SW 1271 (cell line): ENCODE results near the gene GNG7.

Source experiments
- DNase-seq, 2 experiments: peaks; one replicate each; lab custom pipeline; 2025; lab: John Stamatoyannopoulos, UW

The GNG7 gene

GRCh38 chr19:2702170-2703076 is at the start of gene GNG7:
TSS of gene GNG7 (minus strand) at chr19:2702694. CDS start at chr19:2520688, 182,006 bp downstream.
- DNase-seq = peak in 1 of 2 experiments; percentile 32

- DNase-seq = no peak
These were observed 48.9 kb upstream of the GNG7 start for GRCh38 chr19:2751438-2751830.

GRCh38 chr19:2750808-2751437 is 48.4 kb upstream of the GNG7 start:
- no peak for DNase-seq

GRCh38 chr19:2747349-2747748 is 44.9 kb upstream of the GNG7 start:
- no peak for DNase-seq

GRCh38 chr19:2744113-2744512 is 41.6 kb upstream of the GNG7 start:
- DNase-seq = no peak

GRCh38 chr19:2743099-2743498 is 40.6 kb upstream of the GNG7 start:
- DNase-seq = no peak

- DNase-seq = no peak
These were observed 37.8 kb upstream of the GNG7 start for GRCh38 chr19:2740314-2740656.

GRCh38 chr19:2739602-2740313 is 37.3 kb upstream of the GNG7 start, which contains the start of gene SLC39A3:
TSS of gene SLC39A3 (minus strand) at chr19:2740017. CDS start at chr19:2737257, 2,760 bp downstream.
- peak; percentile 85 to 95 for DNase-seq

- DNase-seq = no peak
These were observed 34.2 kb upstream of the GNG7 start for GRCh38 chr19:2736550-2737190.

GRCh38 chr19:2735374-2735773 is 32.9 kb upstream of the GNG7 start:
- DNase-seq = no peak

GRCh38 chr19:2734589-2735288 is 32.2 kb upstream of the GNG7 start:
- no peak for DNase-seq

- no peak for DNase-seq
These were observed 31.6 kb upstream of the GNG7 start for GRCh38 chr19:2733930-2734588.

- DNase-seq = no peak
These were observed 30.4 kb upstream of the GNG7 start for GRCh38 chr19:2732883-2733282.

- DNase-seq = no peak
These were observed 29.7 kb upstream of the GNG7 start for GRCh38 chr19:2732157-2732725.

GRCh38 chr19:2731181-2731995 is 28.9 kb upstream of the GNG7 start:
- DNase-seq = no peak

GRCh38 chr19:2729943-2730818 is 27.7 kb upstream of the GNG7 start:
- DNase-seq = no peak

- no peak for DNase-seq
These were observed 26.4 kb upstream of the GNG7 start for GRCh38 chr19:2728783-2729387.

GRCh38 chr19:2727640-2727944 is 25.1 kb upstream of the GNG7 start:
- no peak for DNase-seq
